OCI-LY3 (cell line): Measurements from ENCODE around the gene NT5C2.

Experiments
- H2AFZ ChIP-seq: fragments of 200-600, 300-600 bp; shearing (Covaris generic); 2 replicates; pipeline ENCODE4 v1.6.0; 2014; ENCODE audit warnings: antibody characterized with exemption, low read depth, low read length
- H3K27ac ChIP-seq: fragments of 200-600, 300-600 bp; sonication (generic); 2 replicates; pipeline ENCODE4 v1.5.1; 2014; ENCODE audit warnings: mild to moderate bottlenecking, low read length, moderate library complexity, mixed read lengths
- H3K27me3 ChIP-seq: fragments of 200-600, 300-600 bp; sonication (generic); 2 replicates; pipeline ENCODE4 v1.6.1; 2014; ENCODE audit warnings: low read depth, low read length, mixed read lengths
- H3K36me3 ChIP-seq: fragments of 200-600, 300-600 bp; sonication (generic); replicated peaks from 2 replicates; pipeline ENCODE3; 2014; ENCODE audit warnings: low read depth, low read length, mixed read lengths
- H3K4me1 ChIP-seq: fragments of 300-600, 200-600 bp; sonication (generic); 2 replicates; pipeline ENCODE4 v1.6.1; 2014; ENCODE audit warnings: low read length, mixed read lengths
- H3K4me2 ChIP-seq: fragments of 200-600, 300-600 bp; sonication (generic); 2 replicates; pipeline ENCODE4 v1.6.1; 2014; ENCODE audit warnings: low read length, mixed read lengths
- H3K4me3 ChIP-seq: fragments of 300-600, 200-600 bp; sonication (generic); 2 replicates; pipeline ENCODE4 v1.5.1; 2014; ENCODE audit warnings: antibody characterized with exemption, mild to moderate bottlenecking, low read length, moderate library complexity
- H3K79me2 ChIP-seq: fragments of 300-600, 200-600 bp; shearing (Covaris generic); 2 replicates; pipeline ENCODE4 v1.6.1; 2014; ENCODE audit warnings: mild to moderate bottlenecking, low read length, mixed read lengths
- H3K9ac ChIP-seq: fragments of 300-600, 200-600 bp; shearing (Covaris generic); 2 replicates; pipeline ENCODE4 v1.6.0; 2014; ENCODE audit warnings: mild to moderate bottlenecking, low read length, moderate library complexity
- H3K9me3 ChIP-seq: fragments of 200-600, 300-600 bp; shearing (Covaris generic); 2 replicates; pipeline ENCODE4 v1.6.1; 2014; ENCODE audit warnings: low read length, mixed read lengths; ENCODE audit not compliant: insufficient read depth
- H4K20me1 ChIP-seq: fragments of 200-600, 300-600 bp; sonication (generic); 2 replicates; pipeline ENCODE4 v1.6.1; 2016; ENCODE audit warnings: low read length, mixed read lengths; ENCODE audit not compliant: insufficient read depth
- EZH2phosphoT487 ChIP-seq: fragments of 200-600 bp; shearing (Covaris generic); IDR thresholded peaks from 2 replicates; pipeline ENCODE4 v1.6.1; 2018; ENCODE audit warnings: antibody characterized with exemption, mixed run types, low read depth
- TF ChIP-seq, protein P1 (sequence below): fragments of 200-600, 300-600 bp; sonication (generic); IDR thresholded peaks from 2 replicates; pipeline ENCODE4 v1.5.1; 2014; ENCODE audit warnings: antibody characterized with exemption, low read length, low read depth

The NT5C2 gene

DNA sequence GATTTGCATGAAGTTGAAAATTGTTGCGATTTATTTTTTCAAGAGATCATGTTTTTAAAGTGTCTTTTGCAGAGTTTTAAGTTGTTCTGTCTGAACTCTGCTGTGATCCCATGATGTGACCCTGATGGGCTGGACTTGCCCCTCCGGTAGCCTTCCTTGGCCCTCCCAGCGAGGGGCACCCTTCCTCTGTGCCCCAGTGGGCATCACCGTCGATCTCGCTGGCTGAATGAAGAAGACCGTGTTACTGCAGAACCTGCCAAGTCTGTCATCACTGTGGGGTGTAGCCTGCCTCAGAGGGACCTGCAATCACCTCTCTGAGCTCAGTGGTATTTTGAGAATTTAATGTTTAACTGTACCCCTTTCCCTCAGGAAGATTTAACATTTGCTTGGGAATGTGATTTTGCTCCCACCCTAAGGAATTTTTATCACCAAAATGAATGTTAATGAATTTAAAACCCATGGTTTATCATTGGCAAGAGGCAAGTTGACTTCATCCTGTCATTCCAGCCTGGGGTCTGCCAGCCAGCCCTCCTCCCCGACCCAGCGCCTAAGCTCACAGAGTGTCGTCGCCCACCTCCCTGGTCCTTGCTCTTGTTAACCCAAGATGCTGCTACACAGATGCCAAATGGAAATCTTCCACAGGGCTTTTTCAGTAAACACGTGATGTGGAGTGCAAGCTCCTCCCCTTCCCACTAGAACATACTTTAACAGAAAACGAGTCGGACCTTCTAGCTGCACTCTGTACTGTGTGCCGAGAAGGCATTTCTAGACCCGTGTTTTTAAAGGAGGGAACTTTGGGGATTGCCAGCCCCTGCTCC is 115.4 kb downstream of the NT5C2 start:
- Histone ChIP-seq H3K4me3 (no peak overlapping the region), H2AFZ (no peak overlapping the region), H3K4me2 (no peak overlapping the region), H3K9me3 (no peaks in the 10 kb centered on the region), H3K27me3 (no peaks in the 10 kb centered on the region), H3K9ac (no peak overlapping the region), H3K79me2 (no peaks in the 10 kb centered on the region), H3K4me1 (no peaks in the 10 kb centered on the region), H4K20me1 (no peaks in the 10 kb centered on the region), H3K36me3 (no peaks in the 10 kb centered on the region), H3K27ac (no peak overlapping the region)
- TF ChIP-seq, protein P1, sequence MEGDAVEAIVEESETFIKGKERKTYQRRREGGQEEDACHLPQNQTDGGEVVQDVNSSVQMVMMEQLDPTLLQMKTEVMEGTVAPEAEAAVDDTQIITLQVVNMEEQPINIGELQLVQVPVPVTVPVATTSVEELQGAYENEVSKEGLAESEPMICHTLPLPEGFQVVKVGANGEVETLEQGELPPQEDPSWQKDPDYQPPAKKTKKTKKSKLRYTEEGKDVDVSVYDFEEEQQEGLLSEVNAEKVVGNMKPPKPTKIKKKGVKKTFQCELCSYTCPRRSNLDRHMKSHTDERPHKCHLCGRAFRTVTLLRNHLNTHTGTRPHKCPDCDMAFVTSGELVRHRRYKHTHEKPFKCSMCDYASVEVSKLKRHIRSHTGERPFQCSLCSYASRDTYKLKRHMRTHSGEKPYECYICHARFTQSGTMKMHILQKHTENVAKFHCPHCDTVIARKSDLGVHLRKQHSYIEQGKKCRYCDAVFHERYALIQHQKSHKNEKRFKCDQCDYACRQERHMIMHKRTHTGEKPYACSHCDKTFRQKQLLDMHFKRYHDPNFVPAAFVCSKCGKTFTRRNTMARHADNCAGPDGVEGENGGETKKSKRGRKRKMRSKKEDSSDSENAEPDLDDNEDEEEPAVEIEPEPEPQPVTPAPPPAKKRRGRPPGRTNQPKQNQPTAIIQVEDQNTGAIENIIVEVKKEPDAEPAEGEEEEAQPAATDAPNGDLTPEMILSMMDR = no peak
- no peak for TF ChIP-seq EZH2phosphoT487

- Histone ChIP-seq H3K27me3 (no peaks in the 10 kb centered on the region), H3K4me2 (no peak overlapping the region), H3K4me1 (no peaks in the 10 kb centered on the region)
Observed at GRCh38 chr10:103077020-103077419, 116.1 kb downstream of the NT5C2 start.

DNA sequence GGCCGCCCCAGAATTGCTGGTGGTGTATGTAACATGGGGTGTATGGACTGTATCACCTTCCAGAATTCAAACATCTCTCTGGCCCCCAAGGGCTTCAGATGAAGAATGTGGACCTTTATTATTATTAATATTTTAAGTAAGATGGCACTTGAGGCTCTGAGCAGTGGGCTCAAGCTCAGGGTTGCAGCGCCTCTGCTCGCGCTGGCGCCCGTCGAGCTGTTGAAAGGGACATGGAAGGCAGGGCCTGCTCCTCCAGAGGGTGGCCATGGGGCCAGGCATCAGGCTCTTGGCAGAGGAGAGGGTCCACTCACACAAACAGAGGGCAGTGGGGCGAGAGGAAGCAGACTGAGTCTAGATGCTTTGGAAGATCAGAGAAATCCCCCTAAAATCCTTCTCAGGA is 120.2 kb downstream of the NT5C2 start:
- no peak overlapping the region for H3K27ac ChIP-seq
- TF ChIP-seq, protein P1 = no peak
- no peak for TF ChIP-seq EZH2phosphoT487
- no peaks in the 10 kb centered on the region for H3K27me3 ChIP-seq
- H2AFZ ChIP-seq = no peak overlapping the region
- H3K9me3 ChIP-seq = no peaks in the 10 kb centered on the region
- no peaks in the 10 kb centered on the region for H4K20me1 ChIP-seq
- no peak overlapping the region for H3K9ac ChIP-seq
- no peaks in the 10 kb centered on the region for H3K79me2 ChIP-seq
- no peak overlapping the region for H3K4me3 ChIP-seq
- H3K4me2 ChIP-seq = no peak overlapping the region
- no peaks in the 10 kb centered on the region for H3K36me3 ChIP-seq
- peaks cover 18% of the 10 kb centered on the region for H3K4me1 ChIP-seq

More at GRCh38 chr10:103077020-103077419, 116.1 kb downstream of the NT5C2 start:
- no peak for TF ChIP-seq EZH2phosphoT487
- TF ChIP-seq, protein P1 = no peak
- no peak overlapping the region for H3K4me3 ChIP-seq
- H4K20me1 ChIP-seq = no peaks in the 10 kb centered on the region
- no peak overlapping the region for H3K9ac ChIP-seq
- no peaks in the 10 kb centered on the region for H3K79me2 ChIP-seq
- no peak overlapping the region for H3K27ac ChIP-seq
- H3K36me3 ChIP-seq = no peaks in the 10 kb centered on the region
- H3K9me3 ChIP-seq = no peaks in the 10 kb centered on the region
- H2AFZ ChIP-seq = no peak overlapping the region

DNA sequence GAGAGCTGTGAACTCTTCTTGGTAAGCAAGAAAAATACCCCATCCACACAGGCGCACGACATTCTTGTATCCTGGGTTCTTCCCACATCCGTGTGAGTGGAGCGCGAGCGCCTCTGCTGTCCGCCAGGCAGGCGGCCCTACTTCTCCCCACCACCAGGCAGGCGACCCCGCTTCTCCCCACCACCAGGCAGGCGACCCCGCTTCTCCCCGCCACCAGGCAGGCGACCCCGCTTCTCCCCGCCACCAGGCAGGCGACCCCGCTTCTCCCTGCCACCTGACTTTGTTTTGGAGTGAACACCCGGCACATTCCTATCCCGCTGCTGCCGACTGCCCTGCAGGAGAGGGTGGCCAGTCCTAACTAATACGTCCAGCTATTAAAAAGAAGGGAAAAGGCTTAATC is 120.8 kb downstream of the NT5C2 start:
- no peaks in the 10 kb centered on the region for H4K20me1 ChIP-seq
- H3K79me2 ChIP-seq = no peaks in the 10 kb centered on the region
- no peaks in the 10 kb centered on the region for H3K27me3 ChIP-seq
- no peak overlapping the region for H3K9ac ChIP-seq
- H3K9me3 ChIP-seq = no peaks in the 10 kb centered on the region
- H3K36me3 ChIP-seq = no peaks in the 10 kb centered on the region
- H3K27ac ChIP-seq = no peak overlapping the region
- H3K4me1 ChIP-seq = peaks cover 18% of the 10 kb centered on the region
- no peak overlapping the region for H3K4me3 ChIP-seq
- H3K4me2 ChIP-seq = no peak overlapping the region
- H2AFZ ChIP-seq = no peak overlapping the region
- TF ChIP-seq, protein P1 = no peak
- no peak for TF ChIP-seq EZH2phosphoT487
